HG02943 (cell line): ENCODE data around the gene OR8S1.
"Not testable (repeated sequence)": the region's sequence is repeated elsewhere in the genome, so short reads cannot be mapped to it uniquely, and the experiment has no call there.

Source experiments
- ATAC-seq: cut with Tn5 transposase; IDR thresholded peaks from one replicate; pipeline ENCODE4 v1.9.1; 2021; ENCODE audit warnings: mild to moderate bottlenecking, low read depth, moderate library complexity; ENCODE audit not compliant: unreplicated experiment

Gene OR8S1, protein sequence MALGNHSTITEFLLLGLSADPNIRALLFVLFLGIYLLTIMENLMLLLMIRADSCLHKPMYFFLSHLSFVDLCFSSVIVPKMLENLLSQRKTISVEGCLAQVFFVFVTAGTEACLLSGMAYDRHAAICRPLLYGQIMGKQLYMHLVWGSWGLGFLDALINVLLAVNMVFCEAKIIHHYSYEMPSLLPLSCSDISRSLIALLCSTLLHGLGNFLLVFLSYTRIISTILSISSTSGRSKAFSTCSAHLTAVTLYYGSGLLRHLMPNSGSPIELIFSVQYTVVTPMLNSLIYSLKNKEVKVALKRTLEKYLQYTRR

DNA sequence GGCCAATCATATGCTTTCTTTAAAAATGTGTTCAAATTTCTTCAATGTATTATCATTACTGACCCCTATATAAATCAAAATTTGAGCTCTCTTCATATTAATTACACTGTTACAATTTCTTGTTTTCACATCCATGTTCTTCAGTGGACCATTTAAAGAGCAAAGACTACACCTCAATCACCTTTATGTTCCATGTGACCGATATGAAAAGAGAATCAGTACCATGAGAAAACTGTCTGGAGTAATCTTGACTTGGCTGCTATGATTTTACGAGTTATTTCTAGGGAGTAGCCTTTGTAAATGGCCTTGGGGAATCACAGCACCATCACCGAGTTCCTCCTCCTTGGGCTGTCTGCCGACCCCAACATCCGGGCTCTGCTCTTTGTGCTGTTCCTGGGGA lies at the start of gene OR8S1:
Gene OR8S1, plus strand, starts transcription at position 301 of the 400 bp plus-strand sequence. Its CDS starts 0 bp downstream, at position 301.
- no peak for ATAC-seq

DNA sequence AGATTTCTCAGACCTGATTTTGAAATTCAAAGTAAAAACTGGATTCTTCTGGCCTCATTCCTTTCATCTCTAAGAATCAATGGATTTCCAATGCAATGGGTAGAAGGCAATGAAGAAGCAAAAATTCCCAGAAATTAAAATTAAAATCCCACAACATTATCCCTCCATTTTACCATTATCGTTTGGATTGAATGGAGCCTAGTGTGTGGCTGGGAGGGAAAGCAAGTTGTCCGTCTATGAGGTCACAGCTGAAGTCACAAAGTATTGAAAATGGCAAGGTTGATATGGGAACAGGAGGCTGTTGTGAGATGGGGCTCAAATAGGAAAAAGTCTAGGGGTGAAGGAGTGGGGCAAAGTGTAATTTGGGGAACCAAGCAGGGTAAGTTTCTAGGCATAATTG lies 43.2 kb upstream of the OR8S1 start, which contains the start of gene C12orf54:
Gene C12orf54, plus strand, starts transcription at position 301 of the 400 bp plus-strand sequence. CDS start 799 bp downstream, outside the sequence.
- no peak for ATAC-seq

DNA sequence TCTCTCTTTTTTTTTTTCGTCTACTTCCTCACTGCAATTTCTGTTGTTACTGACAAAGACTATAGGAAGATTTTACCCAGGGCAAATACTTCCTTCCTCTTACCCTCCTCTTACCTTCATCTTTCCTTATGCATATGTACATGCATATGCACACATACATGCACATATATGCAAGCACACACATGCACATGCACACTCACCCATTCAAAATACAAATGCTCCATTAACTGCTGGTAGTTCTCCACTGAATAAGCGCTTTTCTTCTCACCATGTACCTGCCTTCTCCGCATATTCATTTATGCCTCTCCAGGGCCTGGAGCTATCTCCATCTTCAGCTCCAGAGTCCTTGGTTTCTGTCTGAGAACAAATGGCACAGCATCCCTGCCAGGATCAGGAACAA lies 42.5 kb upstream of the OR8S1 start:
- no peak for ATAC-seq

DNA sequence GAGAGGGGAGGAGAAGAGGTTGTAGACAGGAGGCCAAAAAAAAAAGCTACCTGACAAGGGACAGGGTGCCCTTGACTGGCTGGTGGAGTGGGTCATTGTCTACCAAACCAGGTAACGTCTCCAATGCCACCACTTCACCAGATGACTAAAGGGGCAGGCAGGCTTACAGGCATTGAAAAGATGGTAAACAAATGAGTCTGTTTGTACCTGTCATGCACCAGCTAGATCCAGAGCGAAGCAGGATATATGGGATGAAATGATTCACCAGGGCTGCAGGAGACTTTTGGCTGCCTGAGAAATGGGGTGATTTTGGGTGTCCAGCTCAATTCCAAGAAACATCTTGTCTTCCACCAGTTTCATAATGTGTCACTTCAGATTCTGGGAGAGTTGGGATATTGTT lies 39.2 kb upstream of the OR8S1 start:
- no peak for ATAC-seq

DNA sequence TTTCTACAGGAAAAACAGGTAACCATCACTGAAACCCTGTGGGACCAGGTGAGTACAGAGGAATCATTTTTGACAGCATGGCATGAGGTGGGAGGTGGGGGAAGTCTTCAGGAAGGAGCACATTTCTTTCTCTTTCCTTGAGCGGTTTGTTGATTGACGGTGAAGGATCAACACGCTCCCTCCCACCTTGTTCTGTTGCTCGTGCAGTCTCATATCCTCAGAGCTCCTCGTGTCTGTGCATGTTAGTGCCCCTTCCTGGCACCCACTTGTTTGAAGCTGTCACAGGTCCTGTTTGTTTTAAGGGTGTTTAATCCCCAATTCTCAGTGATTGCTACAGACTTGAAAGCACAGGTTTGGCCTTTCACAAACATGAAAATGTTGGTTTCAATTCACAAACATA lies 38.8 kb upstream of the OR8S1 start:
- ATAC-seq: no peak

DNA sequence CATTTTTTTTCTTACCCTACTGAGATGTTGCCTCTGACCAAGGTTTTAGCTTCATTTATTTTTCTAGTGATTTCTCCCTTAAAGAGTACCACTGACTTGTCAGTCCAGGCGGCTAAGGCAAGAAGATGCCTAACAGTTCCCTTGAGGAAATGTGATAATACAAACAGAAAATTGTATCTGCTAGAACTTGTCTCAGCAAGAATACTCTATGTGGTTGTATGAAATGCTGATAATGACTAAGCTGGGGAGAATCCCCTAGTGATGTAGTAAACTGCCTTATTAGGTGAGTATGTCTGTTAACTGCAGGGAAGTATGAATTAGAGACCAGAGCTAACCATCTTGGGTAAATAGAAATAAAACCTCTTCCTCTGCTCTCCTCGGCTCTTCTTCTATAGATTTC lies 36.4 kb upstream of the OR8S1 start:
- ATAC-seq: peak; percentile 91

DNA sequence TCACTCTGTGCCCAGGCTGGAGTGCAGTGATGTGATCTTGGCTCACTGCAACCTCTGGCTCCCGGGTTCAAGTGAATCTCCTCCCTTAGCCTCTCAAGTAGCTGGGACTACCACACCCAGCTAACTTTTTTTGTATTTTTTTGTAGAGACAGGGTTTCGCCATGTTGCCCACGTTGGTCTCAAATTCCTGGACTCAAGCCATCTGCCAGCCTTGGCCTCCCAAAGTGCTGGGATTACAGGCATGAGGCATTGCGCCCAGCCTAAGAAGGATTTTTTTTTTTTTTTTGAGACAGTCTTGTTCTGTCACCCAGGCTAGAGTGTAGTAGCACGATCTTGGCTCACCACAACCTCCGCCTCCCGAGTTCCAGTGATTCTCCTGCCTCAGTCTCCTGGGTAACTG lies 36.0 kb upstream of the OR8S1 start:
- not testable (repeated sequence) for ATAC-seq

DNA sequence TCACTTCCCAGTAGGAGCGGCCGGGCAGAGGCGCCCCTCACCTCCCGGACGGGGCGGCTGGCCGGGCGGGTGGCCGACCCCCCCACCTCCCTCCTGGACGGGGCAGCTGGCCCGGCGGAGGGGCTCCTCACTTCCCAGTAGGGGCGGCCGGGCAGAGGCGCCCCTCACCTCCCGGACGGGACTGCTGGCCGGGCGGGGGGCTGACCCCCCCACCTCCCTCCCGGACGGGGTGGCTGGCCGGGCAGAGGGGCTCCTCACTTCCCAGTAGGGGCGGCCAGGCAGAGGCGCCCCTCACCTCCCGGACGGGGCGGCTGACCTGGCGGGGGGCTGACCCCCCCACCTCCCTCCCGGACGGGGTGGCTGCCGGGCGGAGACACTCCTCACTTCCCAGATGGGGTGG lies 25.2 kb upstream of the OR8S1 start:
- not testable (repeated sequence) for ATAC-seq

DNA sequence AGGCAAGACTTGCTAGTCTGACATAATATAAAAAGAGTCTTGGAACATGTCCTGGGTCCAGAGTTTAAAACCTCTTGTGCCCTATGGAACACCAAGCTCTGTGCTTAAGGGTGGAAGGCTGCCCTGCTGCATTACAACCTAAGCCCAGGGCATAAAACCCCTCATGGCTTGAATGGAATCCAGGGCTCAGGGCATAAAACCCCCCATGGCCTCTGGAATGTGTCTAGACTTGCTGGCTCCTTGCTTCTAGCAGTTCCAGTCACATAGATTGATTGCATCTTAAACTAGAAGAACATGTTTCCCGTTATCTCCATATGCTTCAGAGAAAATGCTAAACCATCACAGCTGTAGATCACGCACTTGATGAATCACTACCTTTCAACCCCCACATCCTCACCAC lies 18.6 kb upstream of the OR8S1 start:
- not testable (repeated sequence) for ATAC-seq

DNA sequence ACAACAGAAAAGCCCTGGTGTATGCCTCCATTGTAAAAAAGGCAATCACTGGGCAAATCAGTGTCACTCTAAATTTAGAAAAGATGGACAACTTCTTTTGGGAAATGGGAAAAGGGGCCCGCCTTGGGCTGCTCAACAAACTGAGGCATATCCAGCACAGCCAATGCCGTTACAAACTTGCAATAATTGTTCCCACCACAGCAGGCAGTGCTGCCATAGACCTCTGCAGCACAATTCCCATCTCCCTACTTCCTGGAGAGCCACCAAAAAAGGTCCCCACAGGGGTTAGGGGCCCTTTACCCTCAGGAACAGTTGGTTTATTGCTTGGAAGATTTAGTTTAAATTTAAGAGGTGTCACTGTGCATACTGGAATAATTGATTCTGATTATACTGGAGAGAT lies 16.4 kb upstream of the OR8S1 start:
- no peak for ATAC-seq

DNA sequence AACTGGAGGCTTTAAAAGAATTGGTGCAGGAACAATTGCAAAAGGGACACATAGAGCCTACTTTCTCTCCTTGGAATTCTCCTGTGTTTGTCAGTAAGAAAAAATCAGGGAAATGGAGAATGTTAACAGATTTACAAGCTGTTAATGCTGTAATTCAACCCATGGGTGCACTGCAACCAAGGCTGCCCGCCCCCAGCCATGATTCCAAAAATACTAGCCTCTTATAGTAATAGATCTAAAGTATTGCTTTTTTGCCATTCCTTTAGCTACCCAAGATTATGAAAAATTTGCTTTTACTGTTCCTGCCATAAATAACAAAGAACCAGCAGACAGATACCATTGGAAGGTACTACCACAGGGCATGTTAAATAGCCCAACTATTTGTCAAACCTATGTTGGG lies 15.3 kb upstream of the OR8S1 start:
- ATAC-seq: no peak

DNA sequence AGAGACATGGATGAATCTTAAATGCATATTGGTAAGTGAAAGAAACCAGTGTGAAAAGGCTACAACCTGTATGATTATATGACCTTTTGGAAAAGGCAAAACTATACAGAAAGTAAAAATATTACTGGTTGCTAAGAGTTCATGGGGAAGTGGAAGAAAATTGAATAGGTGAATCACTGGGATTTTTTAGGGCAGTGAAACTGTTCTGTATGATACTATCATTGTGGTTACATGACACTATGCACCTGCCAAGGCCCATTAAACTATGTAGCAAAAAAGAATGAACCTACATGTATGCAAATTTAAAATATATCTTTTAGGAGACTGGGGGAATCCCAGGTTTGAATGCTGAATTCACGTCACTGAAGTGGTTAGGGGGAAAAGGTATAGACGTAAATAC lies 12.6 kb upstream of the OR8S1 start:
- no peak for ATAC-seq

DNA sequence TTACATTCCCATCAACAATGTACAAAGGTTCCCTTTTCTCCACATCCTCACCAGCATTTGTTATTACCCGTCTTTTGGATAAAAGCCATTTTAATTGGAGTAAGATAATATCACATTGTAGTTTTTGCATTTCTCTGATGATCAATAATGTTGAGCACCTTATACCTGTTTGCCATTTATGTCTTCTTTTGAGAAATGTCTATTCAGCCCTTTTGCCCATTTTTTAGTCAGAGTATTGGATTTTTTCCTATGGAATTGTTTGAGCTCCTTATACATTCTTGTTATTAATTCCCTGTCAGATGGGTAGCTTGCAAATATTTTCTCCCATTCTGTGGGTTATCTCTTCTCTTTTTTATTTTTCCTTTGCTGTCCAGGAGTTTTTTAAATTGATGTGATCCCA lies 10.7 kb upstream of the OR8S1 start:
- ATAC-seq: no peak

DNA sequence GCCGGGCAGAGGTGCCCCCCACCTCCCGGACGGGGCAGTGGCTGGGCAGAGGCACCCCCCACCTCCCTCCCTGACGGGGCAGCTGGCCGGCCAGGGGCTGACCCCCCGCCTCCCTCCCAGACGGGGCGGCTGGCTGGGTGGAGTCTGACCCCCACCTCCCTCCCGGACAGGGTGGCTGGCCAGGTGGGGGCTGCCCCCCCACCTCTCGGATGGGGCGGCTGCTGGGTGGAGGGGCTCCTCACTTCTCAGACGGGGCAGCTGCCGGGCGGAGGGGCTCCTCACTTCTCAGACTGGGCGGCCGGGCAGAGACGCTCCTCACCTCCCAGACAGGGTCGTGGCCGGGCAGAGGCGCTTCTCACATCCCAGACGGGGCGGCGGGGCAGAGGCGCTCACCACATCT lies 5.1 kb upstream of the OR8S1 start:
- ATAC-seq: not testable (repeated sequence)

DNA sequence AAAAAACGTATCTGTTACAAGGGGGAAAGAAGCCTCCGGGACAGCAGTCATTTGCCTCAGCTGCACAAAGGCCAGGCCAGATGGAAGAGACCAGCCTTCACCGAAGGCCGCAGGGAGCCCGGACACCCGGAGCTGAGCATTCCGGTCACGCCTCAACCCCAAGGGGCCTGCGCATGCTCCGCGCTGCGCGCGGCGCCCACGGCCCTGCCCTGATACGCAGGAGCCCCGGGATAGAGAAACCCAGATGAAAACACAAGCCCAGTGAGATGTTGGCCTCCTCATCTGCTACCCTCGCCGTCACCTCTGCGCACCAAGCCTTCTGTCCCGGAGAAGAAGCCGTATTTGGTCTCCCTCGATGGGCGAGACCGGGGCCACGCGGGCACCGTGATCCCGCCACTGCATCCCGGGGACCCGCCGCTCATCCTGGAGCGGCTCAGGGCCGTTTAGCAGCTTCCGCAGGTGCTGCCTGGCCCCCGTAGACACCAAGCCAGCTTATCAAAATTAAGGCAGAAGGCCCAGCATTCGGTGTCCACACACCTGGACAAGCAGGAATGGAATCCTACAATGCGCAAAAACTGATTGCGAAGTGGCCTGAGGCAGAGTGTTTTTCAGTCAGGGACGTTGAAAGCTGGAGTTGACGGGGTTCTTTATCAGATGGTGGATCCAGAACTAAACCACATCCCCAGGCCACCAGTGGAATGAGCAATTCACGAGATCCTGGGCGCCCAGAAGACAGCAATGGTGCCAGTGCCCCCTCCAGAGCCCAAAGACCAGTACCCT lies 2.6 kb downstream of the OR8S1 start:
- no peak for ATAC-seq

DNA sequence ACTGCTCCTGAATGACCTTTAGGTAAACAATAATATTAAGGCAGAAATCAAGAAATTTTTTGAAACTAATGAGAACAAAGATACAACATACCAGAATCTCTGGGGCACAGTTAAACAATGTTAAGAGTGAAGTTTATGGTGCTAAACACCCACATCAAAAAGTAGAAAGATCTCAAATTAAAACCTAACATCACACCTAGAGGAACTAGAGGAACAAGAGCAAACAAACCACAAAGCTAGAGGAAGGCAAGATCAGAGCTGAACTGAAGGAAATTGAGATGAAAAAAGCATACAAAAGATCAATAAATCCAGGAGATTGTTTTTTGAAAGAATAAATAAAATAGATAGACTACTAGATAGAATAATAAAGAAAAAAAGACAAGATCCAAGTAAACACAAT lies 7.2 kb downstream of the OR8S1 start:
- ATAC-seq: no peak

DNA sequence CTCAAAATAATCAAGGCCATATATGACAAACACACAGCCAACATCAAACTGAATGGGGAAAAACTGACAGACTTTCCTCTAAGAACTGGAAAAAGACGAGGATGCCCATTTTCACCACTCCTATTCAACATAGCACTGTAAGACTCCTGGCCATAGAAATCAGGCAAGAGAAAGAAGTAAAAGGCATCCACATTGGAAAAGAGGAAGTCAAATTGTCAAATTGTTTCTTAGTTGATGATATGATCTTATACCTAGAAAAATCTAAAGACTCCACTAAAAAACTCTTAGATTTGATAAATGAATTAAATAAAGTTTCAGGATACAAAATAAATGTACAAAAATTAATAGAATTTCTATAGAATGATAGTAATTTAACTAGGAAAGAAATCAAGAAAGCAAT lies 11.2 kb downstream of the OR8S1 start:
- no peak for ATAC-seq

DNA sequence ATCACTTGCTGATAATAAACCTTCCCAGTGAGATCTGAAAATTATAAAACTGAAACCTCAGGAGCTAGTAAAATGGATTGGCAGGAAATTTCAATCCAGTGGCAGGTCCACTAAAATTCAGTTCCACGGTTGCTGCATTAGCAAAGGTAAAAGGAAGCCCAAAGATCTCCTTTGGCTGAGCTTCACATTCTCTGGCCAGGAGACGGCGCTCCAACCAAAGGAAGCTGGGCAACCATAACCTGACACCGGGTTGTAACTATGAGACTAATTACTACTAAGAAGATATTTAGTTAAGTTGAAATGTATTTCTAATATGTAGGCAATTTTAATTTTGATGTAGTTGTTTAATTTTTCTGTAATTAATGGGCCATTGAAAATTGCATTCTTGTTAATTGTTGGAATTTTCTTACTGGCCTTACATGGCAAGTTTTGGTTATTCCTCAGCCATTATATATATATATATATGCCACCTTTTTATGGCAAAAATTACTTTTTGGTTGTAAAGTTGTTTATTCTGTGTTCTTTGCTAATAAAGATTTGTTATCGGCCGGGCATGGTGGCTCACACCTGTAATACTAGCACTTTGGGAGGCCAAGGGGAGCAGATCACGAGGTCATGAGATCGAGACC lies 17.0 kb downstream of the OR8S1 start:
- no peak for ATAC-seq

DNA sequence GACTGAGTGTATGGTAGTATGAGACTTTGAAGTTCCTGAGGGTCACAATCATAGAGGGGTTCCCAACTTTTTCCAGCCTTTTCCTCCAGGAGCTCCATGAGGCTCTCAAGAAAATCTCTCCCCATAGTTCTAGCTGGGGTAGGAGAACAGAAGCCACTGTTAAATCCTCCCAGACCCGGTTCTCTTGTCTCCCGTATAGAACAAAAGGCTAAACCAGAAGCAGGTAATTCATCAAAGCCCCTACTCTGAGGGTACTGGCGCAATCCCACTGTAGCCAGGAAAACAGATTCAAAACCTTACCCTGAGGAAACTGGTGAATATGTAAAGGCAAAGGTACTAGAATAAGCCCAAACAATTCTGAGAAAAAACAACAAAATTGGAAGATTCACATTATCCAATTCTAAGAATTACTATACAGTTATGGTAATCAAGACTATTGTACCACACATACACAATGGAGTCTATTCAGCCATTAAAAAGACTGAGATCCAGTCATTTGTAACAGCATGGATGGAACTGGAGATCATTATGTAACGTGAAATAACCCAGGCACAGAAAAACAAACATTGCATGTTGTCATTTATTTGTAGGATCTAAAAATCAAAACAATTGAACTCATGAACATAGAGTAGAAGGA lies 20.5 kb downstream of the OR8S1 start:
- ATAC-seq: no peak

DNA sequence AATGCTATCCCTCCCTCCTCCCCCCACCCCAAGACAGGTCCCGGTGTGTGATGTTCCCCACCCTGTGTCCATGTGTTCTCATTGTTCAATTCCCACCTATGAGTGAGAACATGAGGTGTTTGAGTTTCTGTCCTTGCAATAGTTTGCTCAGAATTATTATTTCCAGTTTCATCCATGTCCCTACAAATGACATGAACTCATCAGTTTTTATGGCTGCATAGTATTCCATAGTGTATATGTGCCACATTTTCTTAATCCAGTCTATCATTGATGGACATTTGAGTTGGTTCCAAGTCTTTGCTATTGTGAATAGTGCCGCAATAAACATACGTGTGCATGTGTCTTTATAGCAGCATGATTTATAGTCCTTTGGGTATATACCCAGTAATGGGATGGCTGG lies 21.6 kb downstream of the OR8S1 start:
- ATAC-seq: not testable (repeated sequence)

DNA sequence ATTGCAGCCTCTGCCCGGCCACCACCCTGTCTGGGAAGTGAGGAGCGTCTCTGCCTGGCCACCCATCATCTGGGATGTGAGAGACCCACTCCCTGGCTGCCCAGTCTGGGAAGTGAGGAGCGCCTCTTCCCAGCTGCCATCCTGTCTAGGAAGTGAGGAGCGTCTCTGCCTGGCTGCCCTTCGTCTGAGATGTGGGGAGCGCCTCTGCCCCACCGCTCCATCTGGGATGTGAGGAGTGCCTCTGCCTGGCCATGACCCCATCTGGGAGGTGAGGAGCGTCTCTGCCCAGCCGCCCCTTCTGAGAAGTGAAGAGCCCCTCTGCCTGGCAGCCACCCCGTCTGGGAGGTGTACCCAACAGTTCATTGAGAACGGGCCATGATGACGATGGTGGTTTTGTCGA lies 26.2 kb downstream of the OR8S1 start:
- ATAC-seq: not testable (repeated sequence)
